HG03103 (cell line): ENCODE measurements around the gene IPO7.
"Not testable (repeated sequence)": the region's sequence is repeated elsewhere in the genome, so short reads cannot be mapped to it uniquely, and the experiment has no call there.

Experiments used
- ATAC-seq: cut with Tn5 transposase; IDR thresholded peaks from one replicate; pipeline ENCODE4 v1.9.1; 2021; ENCODE audit warnings: low read depth; ENCODE audit not compliant: unreplicated experiment

The IPO7 gene

DNA sequence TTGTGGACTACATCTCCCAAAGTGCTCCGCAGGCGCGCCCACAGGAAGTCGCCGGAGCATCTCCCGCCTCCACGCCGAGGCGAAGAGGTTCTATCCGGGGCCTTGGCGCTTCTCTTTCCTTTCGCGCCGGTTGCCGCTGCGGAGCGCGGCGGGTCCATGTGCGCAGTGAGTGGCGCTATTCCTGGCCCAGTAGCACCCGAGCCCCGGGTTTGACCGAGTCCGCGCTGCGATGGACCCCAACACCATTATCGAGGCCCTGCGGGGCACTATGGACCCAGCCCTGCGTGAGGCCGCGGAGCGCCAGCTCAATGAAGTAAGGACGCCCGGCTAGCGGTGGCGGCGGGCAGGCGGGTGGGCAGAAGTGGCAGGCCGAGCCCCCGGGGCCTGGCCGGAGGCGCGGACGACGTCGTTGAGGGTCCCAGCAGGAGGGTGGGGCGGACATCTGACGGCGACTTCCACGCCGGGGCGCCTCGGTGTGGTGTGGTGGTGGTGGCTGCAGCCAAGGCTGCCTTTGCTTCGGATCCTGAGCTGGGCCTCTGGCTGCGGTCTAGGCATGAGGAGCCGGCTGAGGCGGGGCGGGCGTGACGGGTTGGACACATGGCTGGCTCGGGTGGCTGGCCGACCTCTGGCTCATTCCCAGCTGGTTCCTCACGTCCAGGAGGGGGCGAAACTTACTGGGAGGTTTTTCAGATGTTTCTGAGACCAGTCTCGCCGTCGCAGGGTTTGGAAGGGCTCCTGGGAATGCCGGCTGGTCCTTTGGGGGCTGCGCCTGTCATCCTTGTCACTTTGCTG lies at the start of gene IPO7:
Gene IPO7, plus strand, starts transcription at position 118 of the 792 bp plus-strand sequence. Its CDS starts 112 bp downstream, at position 230.
- ATAC-seq, result peak; percentile 86

DNA sequence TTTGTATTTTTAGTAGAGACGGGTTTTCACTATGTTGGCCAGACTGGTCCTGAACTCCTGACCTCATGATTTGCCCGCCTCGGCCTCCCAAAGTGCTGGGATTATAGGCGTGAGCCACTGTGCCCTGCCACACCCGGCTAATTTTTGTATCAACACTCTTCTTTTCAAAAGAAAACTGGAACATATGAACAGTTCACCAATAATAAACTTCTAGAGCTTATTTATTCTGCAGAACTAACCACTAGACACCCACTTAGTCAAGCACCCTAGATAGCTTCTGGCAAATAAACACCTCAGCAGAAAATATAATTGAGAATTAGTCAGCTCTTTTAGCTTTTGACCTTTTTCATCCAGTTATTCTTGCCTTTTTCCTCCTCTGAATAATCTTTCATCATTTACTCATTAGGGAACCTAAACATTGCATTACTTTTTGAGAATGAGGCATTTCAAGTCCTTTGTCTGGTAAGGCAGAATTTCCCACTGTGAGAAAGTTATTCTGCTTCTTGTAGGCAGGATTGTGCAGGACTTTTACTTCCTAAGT lies 42.7 kb upstream of the IPO7 start:
- ATAC-seq, result no peak

DNA sequence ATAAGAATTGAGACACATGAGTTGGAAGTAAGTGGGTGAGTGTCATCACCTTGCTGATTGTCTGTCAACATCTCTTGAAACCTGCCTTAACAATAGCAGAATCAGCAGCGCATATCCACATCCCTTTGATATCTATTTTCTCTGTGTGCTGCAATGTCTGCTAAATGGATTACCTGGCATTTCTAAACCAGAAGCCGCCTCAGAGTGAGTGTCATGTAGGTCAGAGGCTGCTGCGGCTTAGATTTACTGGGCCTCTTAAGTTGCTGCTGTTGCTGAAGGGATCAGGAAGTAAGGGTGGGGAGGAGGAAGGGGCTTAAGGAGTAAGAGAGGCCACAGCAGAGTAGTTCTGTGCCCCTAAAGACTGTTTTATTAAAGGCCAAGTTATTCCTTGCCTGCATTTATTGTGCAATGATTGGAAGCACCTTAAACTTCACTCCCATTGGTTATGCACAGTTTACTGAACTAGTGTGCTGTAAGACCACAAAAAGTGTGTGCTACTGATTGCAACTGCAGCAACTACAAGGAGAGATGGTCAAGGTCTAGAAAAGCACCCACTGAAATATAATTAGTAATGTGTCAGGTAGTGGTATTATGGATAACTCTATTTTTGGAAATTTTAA lies 40.3 kb upstream of the IPO7 start:
- no peak for ATAC-seq

DNA sequence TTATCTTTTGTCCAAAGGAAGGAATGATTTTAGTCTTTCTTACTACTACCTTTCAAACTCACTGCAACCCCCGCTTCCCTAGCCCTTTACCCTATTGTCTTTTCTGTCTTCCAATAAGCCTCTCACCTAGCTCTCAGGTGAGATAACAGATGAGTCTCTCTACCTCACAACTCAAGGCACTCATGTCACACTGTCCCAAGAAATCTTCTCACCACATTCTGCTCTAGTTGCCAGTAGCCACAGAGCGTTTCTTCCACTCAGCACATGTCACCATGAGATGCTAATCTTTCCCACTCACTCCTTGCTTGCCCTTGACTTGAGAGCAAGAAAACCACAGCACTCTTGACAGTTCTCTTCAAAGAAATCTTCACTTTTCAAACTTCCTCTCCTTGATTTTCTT lies 37.4 kb upstream of the IPO7 start:
- ATAC-seq, result no peak

DNA sequence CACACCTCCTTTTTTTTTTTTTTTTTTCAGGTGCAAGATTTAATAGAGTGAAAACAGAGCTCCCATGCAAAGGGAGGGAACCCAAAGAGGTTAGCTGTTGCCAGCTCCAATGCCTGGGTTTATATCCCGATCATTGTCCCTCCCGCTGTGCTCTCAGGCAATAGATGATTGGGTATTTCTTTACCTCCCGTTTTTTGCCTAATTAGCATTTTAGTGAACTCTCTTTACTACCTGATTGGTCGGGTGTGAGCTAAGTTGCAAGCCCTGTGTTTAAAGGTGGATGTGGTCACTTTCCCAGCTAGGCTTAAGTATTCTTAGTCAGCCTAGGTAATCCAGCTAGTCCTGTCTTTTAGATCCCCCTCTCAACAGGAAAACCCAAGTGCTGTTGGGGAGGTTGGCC lies 36.7 kb upstream of the IPO7 start:
- ATAC-seq, result not testable (repeated sequence)

DNA sequence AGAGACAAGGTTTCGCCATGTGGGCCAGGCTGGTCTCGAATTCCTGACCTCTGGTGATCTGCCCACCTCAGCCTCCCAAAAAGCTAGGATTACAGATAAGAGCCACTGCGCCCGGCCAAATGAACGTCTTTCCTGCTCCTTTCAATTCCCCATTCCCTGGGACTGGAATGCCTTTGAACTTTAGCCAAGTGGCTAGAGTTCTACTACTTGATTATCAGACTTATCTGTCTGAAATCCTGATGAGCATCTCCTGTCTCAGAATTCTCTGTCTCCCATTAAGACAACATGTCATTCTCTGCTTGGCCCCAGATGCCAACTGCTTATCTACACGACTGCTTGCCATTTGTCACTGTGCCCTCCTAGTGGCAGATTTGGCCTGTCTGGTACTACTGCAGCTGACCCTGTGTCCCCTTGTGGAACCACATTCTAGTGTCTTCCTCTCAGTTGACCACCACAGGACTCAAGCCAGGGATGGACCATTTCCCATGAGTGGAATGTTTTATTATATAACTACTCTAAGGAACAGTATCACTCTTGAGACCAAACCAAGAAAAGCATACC lies 33.1 kb upstream of the IPO7 start:
- ATAC-seq, result no peak

DNA sequence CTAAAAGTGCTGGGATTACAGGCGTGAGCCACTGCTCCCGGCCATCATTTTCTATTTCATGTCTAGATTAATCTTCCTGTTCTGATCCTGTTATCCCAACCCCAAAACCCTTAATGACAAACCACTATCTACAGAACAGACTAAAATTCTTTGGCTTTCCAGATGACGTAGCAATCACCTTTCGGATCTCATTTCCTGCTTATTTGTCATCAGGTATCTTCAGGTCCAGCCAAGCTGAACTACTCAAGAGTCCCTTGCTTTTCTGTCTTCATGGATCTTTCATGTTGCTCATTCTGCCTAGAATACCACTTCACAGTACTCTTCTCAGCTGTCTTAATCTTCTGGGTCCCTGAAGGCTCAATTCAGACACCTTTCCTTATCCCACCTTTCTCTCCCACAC lies 27.4 kb upstream of the IPO7 start:
- no peak for ATAC-seq

DNA sequence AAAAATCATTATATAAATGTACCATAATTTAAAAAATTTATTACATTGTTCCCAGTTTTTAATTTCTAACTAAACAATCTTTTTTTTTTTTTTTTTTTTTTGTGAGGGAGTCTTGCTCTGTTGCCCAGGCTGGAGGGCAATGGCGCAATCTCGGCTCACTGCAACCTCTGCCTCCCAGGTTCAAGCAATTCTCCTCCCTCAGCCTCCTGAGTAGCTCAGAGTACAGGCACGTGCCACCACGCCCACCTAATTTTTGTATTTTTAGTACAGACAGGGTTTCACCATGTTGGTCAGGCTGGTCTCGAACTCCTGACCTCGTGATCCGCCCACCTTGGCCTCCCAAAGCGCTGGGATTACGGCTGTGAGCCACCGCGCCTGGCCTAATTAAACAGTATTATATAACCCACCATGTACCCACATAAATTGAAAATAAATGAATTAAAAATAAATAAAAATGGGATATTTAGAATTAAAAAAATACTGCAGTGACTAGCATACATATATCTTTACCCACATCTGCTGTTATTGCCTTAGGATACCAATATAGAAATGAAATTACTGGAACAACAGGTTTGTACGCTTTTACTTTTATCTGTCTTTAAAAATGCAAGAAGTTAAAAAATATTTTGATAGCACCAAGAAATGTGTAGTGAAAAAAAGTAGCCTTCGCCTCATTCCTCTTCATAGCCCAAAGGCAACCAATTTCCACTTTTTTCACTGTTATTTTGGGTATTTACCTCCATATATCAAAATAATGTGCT lies 23.4 kb upstream of the IPO7 start:
- ATAC-seq, result not testable (repeated sequence)

DNA sequence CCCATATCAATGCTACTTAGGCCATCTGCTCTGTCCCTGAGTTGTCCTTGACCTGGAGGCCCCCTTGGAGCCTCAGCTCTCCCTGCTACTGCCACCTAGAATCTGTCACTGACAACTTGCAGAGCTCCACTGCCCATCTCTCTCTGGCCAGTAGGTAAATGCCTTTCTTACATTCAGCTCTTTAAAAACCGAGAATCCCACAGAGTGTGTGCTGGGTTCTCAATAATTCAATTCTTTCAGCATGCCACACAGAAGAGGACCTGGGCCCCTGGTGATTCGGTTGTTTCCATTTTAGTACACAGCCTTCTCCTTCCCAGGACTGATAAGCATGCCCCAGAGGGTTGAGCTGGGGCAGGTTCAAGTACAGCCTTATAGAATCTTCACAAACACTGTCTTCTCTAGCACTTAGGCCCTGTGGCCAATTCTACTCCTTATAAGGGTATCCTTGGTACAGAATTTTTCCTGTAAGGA lies 22.0 kb upstream of the IPO7 start:
- ATAC-seq, result no peak

DNA sequence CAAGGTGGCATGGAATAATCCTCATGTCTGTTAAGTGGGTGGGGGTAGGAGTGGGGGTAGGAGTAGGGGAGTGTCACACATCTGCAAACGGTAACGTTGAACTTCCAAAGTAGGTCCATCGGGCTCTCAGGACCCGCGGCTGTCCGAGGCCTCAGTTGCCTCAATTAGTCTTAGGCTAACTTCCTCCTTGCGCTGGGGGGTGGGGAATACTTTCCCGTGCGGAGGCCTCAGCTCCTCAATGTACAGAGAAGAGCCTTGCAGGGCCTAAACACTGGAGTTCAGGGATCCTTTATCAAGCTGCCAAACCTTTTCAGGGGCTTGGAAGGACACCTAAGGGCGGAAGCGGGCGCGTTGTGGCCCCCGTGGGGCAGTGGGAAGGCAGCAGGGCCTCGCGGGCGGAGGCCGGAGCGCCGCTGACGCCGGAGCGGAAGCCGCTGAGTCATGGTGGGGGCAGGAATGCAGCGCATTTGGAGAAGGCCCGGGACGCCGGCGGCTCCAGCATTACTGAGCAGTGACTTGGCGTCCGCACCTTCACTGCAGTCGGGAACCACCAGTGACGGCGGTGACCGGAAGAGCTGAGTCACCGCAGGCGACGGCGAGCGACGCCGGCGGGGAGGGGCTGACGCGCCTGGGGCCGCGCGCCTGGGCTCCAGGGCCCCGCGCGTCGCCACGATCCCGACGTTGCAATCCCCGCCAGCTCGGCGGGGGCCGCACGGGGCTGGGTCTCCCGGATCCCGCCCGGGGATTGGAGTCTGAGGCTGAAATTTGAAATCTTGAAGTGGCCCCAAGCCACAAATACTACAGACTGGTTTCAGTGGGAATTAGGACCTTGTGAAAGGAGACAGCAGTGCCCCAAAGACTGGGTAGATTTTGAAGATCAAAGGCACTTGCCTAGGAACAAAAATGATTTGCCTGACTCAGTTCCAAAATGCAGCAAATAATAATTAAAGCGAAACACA lies 20.2 kb upstream of the IPO7 start:
- ATAC-seq, result peak; percentile 95

DNA sequence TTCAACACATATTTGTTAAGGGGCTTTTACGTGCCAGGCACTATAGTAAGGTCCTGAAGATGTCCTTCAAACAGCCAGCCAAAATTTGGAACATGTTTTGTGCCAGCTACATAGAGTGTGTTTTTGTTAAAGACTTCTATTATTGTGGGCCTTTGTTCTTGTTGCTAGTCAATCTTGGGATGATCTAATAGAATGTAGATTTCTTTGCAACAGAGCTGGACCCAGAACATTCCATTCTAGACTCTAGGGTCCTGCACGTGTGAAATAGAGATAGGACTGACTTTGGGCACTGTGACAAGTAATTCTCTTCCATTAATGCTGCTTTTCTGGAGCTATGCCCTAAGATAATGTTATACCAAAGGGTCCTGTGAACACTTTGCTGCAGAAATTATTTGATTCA lies 16.9 kb upstream of the IPO7 start:
- no peak for ATAC-seq

DNA sequence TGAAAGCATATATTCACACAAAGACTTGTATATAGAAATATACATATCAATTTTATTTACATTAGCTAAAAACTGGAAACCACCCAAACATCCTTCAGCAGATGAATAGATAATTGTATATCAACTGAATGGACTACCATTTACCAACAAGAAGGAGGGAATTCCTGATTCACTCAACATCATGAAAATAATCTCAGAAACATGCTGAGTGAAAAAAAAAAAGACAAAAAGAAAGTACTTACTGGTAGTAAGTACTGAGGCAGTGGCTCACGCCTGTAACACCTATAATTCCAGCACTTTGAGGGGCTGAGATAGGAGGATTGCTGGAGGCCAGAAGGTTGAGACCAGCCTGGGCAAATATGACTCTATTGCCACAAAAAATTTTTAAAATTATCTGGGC lies 7.4 kb upstream of the IPO7 start:
- no peak for ATAC-seq

DNA sequence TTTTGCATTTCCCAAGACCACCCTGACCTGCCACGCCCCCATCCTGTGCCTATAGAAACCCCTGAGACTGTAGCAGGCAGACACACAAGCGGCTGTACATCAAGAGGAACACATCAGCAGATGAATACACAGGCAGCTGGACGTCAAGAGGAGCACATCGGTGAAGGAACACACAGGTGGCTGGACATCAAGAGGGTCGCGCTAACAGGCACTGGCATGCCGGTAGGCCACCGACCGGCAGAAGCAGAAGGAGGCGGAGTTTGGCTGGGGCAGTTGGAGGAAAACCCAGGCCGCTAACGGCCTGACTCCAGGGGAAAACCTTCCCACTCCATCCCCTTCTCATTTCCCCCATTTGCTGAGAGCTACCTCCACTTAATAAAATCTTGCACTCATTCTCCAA lies 5.4 kb upstream of the IPO7 start:
- no peak for ATAC-seq

DNA sequence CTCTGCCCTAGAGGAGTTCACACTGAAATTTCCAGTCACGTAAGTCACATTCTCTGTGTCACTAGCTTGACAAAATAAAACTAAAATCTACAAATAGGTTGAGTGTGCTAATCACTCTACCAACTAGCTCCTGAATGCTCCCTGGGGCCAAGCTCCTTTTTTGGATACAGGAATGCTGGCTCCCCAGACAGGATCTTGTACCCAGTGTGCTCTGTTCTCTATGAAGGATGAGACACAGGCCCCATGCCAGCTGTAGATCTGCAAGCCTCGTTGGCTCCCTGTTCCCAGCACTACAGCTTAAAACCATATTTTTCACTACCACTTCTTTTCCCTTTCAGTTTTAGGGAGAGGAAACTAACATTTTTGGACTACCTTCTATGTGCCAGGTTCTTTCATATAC lies 3.7 kb upstream of the IPO7 start:
- ATAC-seq, result no peak

DNA sequence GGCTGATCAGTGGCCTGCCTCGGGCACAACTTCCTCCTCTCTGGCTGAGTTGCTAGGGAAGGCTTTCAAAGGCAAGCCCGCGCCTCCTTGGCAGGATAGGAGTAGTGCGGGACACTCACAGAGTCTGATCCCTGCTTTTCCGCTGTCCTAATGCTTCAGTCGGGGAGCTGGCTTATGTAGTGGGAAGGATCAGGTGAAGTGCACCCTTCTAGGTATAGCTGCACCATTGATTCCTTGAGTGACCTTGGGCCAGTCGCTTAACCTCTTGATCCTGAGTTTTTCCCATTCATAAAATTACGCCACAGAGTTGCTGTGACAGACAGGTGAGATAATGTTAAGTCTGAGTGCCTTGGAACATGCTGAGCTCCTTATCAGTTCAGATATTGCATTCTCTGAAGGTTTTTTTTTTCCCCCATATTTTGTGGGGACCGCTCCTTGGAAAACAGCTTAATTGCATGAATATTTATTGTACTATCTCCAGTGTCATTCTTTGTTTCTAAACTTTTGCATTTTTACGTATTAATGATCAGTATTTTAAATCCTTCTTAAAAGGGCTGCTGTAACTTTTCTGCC lies 961 bp downstream of the IPO7 start:
- ATAC-seq, result peak; percentile 4

DNA sequence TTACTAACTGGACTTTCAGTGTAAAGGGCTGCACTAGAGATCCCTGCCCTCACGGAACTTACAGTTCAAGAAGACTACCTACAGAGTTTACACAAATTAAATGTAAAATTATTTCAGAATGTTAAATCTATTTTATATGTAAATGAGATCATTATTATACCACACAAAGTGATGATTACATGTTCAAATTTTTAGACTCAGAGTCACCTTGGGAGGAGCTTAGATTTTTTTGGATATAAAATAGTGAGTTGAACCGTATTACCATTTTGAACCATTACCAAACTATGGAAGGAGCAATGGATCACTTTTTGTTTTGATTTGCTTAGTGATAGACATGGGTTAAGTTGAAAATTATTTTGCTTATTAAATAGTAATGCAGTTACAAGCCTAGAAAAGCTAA lies 1.6 kb downstream of the IPO7 start:
- ATAC-seq, result no peak

DNA sequence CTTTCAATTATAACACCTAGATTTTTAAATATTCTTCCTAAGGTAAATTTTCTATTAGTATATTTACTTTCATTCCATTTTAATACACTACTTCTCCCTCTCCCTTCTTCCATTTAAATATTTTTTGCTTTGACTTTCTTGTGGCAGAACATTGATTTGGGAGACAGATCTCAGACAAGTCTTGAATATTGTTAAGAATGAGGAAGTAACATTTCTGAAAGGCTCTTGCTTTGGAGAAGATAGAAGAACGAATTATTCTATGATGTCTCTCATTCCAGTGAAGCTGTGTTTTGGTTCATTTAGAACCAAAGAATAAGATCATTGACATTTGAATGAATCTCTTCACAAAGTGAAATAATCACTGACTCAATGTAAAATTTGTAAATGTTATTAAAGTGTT lies 2.4 kb downstream of the IPO7 start:
- no peak for ATAC-seq

DNA sequence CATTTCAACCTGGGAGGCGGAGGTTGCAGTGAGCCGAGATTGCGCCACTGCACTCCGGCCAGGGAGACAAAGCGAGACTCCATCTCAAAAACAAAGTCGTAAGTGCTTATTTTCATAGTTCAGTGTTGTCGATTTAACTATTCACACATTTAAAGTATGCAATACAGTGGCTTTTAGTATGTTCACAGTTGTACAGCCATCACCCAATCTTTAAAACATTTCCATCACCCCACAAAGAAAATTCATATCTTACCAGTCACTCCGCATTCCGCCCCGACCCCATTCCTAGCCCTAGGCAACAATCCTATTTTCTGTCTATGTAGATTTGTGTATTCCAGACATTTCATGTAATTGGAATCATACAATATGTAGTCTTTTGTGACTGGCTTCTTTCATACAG lies 11.9 kb downstream of the IPO7 start:
- no peak for ATAC-seq

DNA sequence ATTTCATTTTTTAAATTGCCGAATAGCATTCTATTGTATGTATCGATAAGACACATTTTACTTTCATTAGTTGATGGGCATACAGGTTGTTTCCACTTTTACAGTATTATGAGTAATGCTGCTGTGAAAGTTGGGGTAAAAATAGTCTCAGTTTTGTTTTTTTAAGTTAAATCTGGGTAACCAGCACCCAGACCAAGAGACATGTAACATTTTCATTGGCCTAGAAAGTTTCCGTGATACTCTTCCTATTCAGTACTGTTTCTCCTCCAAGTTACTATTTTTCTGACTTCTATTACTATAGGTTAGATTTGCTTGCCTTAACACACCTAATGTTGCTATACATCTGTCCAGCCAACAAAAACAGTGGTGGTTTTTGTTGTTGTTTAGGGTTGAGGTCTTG lies 12.3 kb downstream of the IPO7 start:
- ATAC-seq, result no peak
